8988T (cell line): ENCODE data around the gene ATP2A2.
A peak's percentile ranks its signal among the peaks of the same experiment; 100 is the strongest.

Experiments
- DNase-seq: peaks from one replicate; pipeline ENCODE4 v3.0.0; 2011

Gene ATP2A2

DNA sequence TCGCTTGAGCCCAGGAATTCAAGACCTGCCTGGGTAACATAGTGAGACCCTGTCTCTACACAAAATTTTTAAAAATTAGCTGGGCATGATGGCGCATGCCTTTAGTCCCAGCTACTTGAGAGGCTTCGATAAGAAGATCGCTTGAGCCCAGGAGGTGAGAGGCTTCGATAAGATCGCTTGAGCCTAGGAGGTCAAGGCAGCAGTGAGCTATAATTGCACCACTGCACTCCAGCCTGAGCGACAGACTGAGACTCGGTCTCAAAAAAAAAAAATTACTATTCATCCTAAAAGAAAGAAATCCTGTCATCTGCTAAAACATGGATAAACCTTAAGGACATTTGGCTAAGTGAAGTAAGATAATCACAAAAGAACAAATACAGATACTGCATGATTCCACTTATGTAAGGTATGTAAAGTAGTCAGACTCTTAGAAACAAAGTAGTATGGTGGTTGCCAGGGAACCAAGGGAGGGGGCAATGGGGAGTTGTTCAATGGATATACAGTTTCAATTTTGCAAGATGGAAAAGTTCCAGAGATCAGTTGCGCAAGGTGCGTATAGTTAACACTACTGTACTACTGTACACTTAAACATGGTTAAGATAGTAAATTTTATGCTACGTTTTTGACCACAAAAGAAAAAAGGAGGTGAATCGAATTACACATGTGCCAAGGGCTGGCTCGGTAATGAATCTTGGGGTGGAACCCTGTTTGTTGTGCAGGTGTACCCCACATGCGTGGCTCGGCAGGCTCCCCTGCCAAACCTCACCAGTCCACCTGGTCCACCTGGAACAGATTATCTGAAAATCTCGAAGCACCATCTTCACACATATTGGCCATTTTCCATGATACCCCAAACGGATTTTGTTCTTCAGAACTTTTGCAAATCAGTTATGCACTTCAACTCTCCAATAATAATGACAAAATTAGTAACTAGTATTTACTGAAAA is 18.3 kb upstream of the ATP2A2 start:
- no peak for DNase-seq

GRCh38 chr12:110266381-110266960 is 14.6 kb upstream of the ATP2A2 start:
- DNase-seq: no peak

- no peak for DNase-seq
Measured at GRCh38 chr12:110266980-110267620, 13.9 kb upstream of the ATP2A2 start.

DNA sequence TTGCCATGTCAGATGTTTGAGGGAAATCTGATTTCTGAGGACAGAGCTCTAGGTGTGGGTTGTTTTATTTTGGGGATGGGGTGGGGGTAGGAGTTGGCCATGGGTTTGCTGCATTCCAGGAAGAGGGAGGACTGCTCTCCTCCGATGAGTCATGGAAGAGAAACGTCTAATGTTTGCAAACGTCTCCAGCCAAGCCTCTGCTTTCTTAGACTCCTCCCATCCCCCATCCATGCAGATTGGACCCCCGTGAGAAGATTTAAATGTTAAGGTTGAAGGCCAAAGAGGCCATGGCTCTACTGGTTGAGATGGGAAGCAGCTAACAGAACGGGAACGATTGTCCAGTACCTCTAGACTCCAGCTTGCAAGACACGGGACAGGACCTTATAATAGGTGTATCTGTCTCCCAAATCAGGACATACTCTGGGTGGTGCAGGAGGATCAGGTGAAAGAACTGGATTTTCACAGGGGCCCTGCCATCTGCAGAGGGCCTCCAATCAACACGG is 11.4 kb upstream of the ATP2A2 start:
- DNase-seq: no peak

GRCh38 chr12:110270125-110270962 is 10.7 kb upstream of the ATP2A2 start:
- DNase-seq: no peak

DNA sequence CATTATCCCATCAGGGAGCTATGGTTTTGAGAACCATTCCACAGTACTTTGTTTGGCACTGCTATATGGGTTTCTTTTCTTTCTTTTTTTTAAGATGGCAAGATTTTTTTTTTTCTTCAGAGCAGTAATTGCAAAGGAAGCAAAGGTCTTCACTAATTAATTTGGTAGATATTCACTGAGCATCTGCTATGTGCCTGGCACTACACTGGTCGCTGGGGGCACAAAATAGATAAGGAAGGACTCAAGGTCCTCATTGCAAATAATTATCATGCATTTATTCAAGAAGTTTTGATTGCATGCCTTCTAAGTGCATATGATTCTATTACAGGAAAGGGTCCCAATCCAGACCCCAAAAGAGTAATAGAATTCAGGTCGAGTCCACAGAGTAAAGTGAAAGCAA is 10.0 kb upstream of the ATP2A2 start:
- DNase-seq: no peak

- no peak for DNase-seq
Measured at GRCh38 chr12:110277530-110278254, 3.4 kb upstream of the ATP2A2 start.

DNA sequence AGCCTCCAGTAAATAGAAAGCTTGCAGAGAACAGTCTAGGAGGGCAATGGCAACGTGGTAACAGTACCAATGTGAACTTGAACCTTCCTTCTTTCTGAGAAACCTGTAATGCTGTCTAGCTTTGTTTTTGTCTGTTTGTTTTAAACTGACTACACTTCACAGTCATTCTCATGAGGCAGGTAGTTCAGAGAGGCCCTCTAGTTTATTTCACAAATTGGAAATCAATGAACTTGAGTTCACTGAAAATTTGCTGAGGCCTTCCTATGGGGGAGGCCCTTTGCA is 2.9 kb upstream of the ATP2A2 start:
- no peak for DNase-seq

DNA sequence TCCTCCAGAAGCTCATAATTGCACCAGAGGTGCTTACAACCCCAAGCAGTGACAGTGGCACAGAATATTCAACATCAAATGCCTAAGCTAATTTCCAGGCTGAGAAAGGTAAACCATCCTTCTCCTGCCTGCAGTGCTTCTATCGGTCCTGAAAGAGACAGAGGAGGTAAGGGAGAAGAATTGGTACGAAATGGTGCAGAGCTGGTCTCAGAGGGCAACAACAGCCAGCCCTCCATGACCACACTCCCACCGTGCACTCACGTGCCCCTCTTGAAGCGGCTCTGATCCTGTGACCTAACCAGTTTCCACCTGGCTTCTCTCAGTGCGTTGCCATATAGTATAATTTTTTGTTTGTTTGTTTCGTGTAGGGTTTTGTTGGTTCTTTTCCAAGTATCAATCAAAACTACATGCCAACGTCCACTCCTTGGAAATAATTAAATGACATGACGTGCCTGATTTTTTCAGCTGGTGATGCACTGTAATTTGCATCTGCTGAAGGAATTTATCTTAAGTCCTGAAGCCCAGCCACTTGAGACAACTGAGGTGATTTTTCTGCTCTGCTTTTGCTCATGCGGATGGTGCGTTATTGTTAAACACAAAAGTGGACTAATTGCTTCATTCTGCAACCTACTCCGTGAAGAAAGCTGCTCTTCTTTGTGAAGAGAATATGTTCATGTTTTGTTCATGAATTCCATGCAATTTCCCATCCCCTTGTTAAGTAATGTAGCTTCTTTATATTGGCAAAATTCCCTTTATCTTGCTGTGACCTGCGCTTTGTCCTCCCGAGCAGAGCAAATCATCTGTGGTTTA is 1.3 kb upstream of the ATP2A2 start:
- no peak for DNase-seq

GRCh38 chr12:110280392-110280778 is 662 bp upstream of the ATP2A2 start:
- peak; percentile 61 for DNase-seq

DNA sequence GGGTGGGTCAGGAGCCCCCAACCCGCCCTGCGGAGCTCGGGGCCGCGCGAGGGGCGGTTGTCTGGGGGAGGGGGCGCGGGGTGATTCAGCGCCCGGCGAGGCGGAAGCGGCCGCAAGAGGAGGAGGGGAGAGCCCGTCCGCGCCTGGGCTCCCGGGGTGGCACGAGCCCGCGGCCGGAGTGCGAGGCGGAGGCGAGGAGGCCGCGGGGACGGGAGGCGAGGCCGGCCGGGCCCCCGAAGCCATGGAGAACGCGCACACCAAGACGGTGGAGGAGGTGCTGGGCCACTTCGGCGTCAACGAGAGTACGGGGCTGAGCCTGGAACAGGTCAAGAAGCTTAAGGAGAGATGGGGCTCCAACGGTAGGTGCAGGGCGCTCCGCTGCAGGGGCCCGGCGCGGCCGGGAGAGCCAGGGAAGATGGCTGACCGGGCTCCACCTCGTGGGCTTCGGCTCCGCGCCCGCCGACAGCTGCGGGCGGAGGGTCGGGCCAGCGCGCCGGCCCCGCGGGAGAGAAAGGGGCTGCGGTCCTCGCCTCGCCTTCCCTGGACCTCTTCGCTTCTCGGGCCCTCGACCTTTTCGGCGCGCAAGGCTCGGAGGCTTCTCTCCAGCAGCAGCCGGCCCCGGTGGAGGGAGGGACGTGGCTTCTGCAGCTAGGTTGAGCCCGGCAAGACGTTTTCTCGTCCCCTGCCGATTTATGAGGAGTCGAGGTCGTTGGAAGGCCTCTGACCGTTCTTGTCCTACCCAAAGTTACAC is 677 bp downstream of the ATP2A2 start:
- DNase-seq: peak; percentile 64

GRCh38 chr12:110282300-110282860 is 1.3 kb downstream of the ATP2A2 start:
- DNase-seq: no peak

GRCh38 chr12:110282956-110283817 is 2.1 kb downstream of the ATP2A2 start:
- DNase-seq: no peak

GRCh38 chr12:110284597-110284996 is 3.5 kb downstream of the ATP2A2 start:
- DNase-seq: no peak

- DNase-seq: no peak
Measured at GRCh38 chr12:110286623-110287022, 5.6 kb downstream of the ATP2A2 start.

- no peak for DNase-seq
Measured at GRCh38 chr12:110287986-110288385, 6.9 kb downstream of the ATP2A2 start.

DNA sequence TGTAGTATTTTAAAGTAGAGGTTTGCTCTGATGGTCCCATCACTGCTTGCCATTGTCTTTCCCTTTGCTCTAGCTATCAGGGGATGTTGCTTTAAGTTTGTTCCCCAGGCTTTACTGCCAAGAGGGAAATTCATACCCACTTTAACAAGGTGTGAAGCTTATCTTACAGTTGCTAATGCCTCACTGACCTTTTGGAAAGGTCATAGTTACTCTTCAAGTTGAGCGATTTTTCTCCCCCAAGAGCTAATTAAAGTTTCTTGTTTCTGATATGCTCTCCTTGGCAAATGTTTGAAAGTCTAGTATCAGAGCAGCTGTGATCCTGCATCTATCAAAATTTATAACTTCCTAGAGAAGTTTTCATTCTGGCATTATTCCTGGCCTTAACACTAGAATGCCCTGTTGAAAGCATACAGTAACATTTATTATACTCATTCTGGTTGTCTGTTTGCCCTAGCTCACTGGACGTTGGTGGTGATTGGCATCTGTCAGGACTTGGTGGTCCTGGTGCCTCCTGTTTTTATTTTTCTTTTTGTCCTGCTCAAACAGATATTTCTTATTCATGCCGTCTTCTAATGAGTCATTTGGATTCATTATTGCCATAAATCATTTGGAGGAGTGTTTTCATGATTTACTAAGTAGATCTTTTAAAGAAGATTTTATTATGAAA is 8.1 kb downstream of the ATP2A2 start:
- DNase-seq: no peak

GRCh38 chr12:110289711-110290078 is 8.6 kb downstream of the ATP2A2 start:
- no peak for DNase-seq
